GM18867 (cell line): Measurements from ENCODE around the gene DSCAML1.

Experiments used
- ATAC-seq: cut with Tn5 transposase; IDR thresholded peaks from one replicate; pipeline ENCODE4 v1.9.1; 2021; ENCODE audit warnings: mild to moderate bottlenecking, moderate library complexity; ENCODE audit not compliant: unreplicated experiment

Gene DSCAML1

DNA sequence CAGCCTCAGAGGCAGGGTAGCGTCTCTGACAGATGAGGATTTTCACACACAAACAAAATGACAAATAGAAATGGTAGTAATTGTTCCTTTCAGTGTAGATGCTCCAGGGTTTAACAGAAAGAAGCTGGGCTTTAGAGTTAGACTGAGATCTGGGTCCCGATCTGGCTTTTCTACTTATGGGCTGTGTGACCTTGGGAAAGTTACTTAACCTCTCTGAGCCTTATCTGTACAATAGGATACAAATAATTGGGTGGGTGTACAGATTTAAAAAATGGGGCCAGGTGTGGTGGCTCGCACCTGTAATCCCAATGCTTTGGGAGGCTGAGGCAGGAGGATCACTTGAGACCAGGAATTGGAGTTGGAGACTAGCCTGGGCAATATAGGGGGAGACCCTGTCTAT is 264.4 kb downstream of the DSCAML1 start:
- ATAC-seq = no peak

DNA sequence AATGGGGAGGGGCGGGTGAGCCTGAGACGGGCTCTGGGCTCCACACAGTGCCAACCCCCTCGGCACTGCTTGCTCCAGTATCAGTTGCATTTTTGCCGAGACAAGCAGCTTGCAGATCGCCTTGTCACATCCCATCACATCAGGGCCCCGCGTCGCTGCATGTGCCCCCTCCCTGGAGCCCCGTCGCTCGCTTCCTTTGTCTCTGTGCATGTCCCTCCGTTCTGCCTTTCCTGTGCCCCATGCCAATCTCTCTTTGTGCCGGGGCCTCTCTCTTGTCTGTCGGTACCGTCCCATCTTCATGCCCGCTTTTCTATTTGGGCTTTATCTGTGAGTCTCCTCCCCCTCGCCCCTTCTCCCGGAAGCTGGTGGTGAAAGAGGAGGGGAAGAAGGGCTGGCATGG is 267.2 kb downstream of the DSCAML1 start:
- ATAC-seq = no peak

DNA sequence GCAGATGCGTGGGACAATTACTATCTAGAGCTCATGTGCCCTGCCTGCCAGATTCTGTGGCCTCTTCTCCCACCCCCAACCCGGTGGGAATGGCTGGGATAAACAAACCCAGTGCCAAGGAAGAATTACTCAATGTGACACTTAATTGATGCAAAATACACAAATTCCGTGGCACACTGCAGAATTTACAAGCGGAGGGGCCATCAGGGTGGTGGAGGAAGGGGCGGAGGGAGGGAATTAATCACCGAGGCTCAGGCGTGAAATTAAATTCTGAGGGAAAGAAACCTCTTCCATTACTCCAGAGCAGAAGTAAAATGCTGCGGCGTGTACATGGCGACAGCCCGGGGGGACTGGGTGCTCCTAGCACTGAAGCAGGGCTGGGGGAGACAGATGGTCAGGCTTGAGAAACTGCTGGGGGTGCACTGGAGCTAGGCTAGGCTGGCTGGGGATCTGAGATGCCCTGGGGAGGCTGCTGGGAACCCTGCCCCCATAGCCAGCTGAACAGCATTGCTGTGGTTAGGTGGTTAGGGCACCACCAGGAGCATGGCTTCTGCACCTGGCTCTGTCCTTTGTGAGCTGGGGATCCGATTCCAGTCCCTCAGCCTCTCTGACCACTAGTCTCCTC is 268.8 kb downstream of the DSCAML1 start:
- no peak for ATAC-seq

DNA sequence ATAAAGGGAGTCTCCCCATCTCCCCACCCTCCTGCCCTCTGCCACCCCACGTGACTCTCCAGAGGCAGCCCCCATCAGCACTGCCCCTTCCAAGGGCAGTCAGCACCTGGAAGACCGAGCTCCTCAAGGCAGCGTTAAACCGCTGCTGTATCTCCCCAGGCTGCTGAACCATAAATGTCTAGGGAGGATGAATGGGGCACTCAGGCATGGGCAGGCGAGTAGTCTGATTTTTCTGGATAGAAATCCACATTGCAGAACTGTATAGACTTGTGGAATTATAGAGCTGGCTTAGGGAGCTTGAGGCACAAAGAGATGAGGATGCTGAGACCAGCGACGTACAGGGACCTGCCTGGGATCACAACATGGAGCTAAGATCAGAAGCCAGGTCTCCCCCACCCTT is 269.7 kb downstream of the DSCAML1 start:
- ATAC-seq = no peak

DNA sequence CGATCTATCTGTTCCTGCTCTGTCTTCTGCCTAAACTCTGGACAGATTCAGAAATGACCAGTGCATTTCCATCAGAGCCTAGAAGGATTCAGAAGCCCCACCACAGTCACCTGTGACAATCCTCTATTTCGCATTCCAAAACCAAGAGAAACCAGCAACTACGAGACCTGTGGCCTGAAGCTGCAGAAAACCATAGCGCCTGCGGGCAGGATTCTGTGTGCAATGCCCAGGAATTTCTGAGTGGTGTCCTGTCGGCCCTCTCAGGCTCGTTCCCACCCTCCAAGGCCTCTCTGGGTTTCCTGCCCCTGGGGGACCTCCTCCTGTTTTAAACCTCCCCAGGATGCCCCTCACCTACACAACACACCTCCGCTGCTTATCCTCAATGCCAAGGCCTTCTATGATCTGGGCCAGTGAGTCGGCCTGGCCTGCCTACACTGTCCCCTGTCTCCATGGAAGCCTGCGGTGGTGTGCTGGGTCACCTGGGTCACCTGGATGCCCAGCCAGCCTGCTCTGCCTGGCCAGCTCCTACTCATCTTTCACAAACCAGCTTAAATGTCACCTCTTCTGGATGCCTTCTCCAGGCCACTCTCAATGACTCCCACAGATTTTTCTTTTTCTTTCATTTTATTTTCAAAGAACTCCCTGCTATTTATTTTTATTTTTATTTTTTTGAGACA is 271.0 kb downstream of the DSCAML1 start:
- ATAC-seq = no peak

DNA sequence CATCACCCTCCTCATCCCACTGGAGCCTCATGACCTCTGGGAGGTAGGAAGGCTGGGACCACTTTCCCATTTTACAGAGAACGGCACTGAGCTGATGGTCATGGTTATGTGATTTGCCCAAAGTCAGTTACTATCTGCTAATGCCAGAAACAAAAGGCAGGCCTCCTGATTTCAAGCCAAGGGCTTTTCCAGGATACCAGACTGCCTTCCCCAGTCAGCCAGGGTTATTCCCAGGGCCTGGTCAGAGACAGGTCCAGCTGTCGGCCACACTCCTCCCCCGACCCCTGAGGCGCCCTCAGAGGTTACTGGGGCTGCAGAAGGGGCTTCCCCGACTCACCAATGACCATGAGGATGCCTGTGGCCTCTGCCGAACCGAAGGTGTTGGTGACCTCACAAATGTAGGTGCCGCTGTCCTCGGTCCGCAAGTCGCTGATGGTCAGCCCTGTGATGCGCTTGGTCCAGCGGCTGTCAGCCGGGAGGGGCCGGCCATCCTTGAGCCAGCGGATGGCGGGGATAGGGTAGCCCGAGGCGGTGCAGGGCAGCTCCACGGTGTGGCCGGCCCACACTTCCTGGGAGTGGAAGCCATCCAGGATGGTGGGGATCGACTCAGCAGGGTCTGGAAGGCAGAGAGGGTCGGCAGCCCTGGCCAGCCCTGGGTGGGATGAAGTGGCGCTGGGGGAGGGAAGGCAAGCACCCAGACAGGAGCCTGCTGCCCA is 272.4 kb downstream of the DSCAML1 start:
- ATAC-seq = no peak

DNA sequence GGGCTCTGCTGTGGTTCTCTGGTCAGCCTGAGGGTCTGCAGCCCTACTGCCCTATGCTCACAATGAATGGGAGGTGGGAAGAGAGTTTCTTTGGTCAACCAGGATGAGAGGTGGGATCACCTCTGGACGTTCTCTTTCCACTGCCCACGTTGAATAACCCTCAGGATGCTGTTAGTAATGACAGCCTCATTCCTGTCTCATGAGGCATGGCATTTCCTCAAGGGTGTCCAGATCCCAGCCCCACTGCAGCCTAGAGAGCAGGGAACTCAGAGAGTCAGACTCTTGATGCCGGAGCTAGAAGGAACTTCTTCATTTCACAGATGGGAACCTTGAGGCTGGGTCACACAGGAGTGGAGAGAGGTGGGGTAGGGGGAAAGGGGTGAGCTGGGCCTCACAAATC is 273.3 kb downstream of the DSCAML1 start:
- ATAC-seq = no peak

DNA sequence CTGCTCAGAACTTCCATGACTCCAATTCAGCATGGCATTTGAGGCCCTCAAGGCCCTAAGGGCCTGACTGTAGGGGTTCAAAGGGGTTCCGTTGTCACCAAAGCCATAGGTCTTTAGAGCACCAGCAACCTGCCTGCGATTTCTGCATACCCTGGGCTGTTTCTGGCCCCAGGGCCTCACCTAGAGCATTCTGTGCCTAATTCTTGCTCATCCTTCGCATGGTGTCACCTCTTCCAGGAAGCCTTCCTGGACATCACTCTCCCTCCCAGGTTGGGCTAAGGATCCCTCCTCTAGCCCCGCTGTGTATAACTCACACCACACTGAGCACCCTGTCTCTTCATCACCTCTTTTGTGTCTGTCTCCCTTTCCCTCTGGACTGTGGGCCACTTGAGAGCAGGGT is 275.0 kb downstream of the DSCAML1 start:
- ATAC-seq = no peak

DNA sequence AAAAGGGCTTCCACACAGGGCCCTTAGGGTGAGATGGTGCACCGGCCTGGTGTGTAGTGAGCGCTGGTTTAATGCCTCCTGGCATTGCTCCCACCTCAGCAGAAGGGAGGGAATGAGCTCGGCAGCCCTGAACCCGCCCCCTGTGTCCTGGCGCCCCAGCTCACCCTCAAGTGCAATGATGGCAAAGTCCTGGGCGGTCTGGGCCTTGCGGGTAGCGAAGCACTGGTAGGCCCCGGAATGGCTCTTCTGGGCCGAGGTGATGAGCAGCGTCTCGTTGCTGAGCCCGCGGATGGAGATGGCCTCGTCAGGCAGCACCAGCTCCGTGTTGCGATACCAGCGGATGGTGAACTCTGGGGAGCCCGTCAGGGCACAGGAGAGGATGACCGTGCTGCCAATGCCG is 276.1 kb downstream of the DSCAML1 start:
- ATAC-seq = no peak

DNA sequence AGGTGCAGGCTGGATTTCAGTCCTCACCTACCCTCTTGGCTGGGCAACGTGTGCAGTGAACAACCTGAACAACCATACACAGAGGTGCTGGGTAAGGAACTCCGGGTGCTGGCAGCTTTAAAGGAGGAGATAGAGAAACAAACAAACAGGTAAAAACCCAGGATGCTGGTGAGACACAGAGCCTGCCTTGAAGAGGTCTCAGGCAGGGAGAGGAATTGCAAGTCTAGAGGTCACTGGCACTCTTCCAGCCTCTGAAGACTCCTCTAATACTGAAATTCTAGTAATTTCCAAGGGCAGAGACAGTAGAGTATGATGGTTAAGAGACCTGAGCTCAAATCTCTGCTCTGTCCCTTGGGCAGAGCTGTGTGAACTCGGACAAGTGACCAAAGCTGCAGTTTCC is 276.8 kb downstream of the DSCAML1 start:
- no peak for ATAC-seq

DNA sequence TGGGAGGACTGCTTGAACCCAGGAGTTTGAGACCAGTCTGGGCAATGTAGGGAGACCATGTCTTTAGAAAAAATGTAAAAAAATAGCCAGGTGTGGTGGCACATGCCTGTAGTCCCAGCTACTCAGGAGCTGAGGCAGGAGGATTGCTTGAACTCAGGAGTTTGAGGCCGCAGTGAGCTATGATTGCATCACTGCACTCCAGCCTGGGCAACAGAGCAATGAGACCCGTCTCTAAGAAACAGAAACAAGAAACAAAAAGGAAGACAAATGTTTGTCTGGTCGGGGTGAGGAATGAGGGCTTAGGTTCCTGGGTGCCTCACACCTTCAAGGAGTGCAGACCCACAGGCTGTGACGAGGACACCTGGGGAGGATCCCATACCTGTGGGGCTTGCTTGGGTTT is 277.4 kb downstream of the DSCAML1 start:
- no peak for ATAC-seq

DNA sequence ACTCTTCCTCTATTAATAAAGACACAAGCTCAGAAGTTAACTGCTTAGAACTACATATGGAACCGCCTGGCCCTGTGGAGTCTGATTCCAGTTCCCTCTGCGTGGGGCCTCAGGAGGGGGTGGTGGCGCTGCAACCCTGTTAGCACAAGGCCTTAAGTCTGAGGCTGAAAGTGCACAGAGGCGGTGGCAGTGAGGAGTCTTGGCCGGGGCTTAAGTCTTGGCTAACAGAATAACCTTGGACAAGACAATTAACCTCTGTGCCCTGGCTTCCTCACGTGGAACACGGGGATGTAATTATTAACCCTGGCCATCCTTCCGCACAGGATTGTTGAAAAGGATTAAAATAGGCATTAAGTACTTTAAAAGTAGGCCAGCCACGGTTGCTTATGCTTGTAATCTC is 277.8 kb downstream of the DSCAML1 start:
- ATAC-seq = no peak

DNA sequence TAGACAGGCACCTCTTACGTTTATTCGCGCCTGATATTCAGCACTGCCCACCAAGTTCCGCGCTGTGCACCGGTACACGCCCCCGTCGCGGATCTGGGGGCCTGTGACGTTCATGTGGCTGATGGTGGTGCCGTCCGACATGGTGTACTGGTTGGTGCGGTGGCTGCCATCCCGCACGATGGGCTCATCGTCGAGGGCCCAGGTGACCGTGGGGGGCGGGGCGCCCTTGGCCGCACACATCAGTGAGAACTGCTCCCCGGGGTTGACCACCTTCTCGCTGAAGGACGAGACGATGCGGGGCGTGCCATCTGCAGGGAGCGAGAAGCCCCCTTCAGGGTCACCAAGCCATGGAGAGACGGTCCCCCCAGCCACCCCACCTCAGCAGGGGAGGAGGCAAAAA is 278.6 kb downstream of the DSCAML1 start:
- no peak for ATAC-seq

DNA sequence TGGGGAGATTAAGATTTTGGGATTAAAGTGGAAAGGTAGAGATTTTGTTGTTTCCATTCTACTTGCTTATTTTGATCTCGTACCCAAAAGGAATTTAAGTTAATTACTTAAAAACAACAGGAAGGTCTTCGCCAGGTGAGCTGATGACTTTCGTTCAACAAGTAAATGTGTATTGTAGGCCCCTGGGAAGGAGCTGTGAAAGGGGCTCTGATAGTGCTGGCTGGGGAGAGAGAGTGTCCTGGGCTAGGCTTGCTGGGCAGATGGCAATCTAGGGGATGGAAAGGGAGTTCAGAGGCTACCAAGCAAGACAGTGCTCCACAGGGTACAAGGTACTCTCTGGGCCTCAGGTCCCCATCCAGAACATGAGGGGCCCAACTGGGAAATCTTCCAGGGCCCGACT is 279.9 kb downstream of the DSCAML1 start:
- ATAC-seq = no peak

DNA sequence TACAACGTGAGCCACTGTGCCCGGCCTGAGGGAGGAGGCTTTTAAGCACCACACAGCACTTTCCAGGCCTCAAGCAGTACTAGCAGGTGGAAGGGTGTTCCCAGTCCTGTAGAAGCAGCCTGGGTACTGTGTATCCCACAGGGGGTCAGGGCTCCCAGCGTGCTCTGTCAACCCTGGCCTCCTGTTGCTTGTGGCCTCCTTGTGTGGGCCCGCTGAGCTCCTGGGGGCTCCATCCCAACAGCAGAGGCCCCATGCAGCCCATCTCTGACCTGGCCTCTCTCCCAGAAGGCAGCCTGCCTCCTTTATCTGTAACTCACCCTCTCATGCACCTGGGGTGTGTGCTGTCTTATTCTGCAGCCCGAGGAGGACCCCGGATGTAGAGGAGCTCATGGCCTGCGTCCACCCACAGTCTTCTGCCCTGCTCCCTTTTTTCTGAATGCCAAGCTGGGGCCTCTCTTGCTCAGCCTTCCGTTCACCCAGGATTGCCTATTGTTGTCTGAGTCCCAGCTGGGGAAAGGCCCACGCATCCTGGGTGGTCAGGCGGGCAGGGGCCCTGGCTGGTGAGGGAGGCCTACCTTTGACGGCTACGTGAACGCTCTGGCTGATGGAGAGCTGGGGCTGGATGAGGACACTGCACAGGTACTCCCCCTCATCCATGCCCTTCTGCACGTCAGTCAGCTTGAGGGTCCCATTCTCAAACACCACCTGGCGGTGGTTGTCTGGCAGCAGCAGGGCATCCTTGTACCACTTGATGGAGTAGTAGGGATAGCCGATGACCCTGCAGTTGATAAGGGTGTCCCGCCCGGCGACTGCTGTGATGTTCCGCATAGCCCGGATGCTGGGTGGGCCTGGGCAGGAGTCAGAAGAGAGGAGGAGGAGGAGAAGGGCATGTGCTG is 280.9 kb downstream of the DSCAML1 start:
- no peak for ATAC-seq

DNA sequence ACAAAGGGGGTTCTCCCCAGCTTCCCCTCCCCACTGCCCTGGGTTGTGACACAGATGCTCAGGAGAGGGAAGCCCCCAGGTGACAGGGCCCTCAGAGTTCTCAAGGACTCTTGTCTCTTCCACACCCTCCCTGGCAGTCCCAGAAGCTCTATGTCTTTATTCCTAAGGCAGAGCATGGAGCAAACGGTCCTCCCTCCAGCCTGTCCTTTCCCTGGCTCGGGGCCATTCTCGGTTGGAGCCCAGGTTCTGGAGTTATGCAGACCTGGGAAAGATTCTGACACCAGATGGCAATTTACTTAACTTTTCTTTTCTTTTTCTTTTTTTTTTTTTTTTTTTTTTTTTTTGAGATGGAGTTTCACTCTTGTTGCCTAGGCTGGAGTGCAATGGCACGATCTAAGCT is 282.8 kb downstream of the DSCAML1 start:
- ATAC-seq = no peak

DNA sequence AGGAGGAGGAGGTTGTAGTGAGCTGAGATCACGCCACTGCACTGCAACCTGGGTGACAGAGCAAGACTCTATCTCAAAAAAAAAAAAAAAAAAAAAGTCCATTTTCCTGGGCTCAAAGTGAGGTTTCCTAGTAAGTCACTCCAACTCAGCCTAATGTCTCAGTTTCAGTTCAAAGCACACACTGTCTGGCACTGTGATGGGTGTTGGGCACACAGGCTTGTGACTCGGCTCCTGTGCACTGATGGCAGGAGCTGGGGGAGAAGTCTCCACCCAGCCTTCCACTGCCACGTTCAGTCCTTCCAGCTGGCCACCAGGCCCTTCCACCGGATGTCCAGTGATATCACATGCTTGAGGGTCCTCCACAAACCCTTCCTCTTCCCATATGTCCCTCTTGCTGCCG is 283.4 kb downstream of the DSCAML1 start:
- ATAC-seq = no peak

DNA sequence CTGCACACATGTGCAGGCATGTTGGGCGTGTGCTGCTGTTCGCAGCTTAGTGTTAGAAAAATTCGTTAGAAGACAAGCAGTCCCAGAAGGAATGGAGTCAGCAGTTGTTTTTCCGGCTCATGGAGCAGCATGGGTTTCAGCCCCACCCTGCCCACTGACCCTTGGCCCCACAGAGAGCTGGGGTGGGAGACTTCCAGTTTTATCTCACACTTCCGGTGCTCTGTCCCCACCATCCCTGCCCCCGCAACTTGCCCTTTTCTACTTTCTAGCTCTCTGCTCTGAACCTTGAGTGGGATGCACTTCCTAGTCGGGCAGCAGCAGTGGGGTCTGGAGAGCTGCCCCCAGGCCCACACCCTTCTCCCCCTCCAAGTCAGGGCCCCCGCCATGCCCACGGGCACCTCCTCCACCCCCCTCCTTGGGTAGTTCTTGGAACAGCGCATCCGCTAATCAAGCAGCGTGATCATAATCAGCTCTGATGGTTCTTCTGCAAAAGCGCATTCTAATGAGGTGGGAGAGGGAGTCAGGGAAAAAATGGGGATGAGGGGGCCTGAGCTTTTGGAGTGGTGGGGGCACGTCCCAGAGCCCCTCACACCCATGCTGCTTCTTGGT is 285.0 kb downstream of the DSCAML1 start:
- ATAC-seq = no peak

DNA sequence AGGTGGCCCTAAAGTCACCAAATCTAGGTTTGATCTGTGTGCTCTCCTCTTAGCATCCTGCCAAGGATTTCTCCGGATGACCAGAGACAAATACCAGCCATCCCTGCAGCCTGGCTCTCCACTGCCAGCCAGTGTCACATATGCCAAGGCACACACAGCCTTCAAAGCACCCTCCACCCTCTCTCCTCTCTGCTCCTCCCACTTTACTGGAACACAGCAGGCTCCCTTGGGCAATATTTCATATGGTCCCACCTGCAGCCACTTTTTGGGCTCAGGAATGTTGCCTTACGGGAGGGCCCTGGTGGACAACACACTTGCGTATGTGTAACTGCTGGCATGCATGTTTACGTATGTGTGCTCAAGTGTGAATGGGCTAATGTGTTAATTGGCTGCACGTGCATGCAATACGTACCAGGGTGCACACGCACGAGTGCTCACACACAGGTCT is 285.5 kb downstream of the DSCAML1 start:
- ATAC-seq = no peak

DNA sequence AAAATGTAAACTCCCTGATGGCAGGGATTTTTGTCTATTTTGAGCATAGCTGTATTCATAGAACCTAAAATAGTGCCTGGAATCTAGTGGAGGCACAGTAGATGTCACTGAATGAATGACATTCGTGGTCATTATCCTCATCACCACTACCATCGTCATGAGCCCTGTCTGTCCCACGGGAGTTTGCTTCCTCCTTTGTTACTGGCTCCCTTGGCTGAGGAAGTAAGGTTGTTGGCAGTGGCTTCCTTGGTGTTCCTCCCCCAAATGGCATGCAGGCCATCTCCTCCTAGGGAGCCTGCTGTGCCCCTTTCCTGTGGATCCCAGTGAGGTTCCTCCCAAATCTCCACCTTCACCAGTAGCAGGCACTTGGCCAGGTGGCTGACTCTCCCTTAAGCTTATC is 286.4 kb downstream of the DSCAML1 start:
- ATAC-seq = no peak

DNA sequence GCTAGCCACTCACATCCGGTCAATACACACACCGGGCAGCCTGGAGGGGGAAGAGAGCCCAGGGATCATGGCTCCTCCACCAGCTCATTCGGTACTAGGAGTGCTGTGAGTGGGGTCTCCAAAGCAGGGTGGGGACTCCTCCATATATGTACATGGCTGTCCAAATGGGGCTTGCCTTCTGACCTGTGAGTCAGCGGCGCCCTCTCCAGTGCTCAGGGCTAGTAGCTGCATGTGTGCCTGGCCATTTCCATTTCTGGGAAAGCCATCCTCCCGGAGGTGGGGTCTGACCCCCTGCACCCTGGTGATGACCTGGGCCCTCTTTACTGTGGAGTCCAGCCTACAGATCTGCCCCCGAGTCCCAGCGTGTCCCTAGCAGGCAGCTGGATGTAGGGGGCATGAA is 287.5 kb downstream of the DSCAML1 start:
- no peak for ATAC-seq
